ENCODE measurements around the gene TRAPPC10.

The TRAPPC10 gene

GRCh38 chr21:44024887-44025353 is 12.8 kb downstream of the TRAPPC10 start:
- Histone ChIP-seq H3K4me1 (ENCODE audit: control insufficient read depth, low read length) (peaks cover 14% of the 10 kb centered on the region; the same call in 1 of the 2 replicates), H3K4me3 (ENCODE audit: low read length) (no peak overlapping the region), H3F3A (ENCODE audit: control insufficient read depth, insufficient read depth) (no peaks in the 10 kb centered on the region), H4K20me1 (ENCODE audit: control insufficient read depth, insufficient read depth, low read depth, low read length) (peaks cover 21% of the 10 kb centered on the region; the same call in 1 of the 2 replicates), H3K27me3 (ENCODE audit: control insufficient read depth, low read length) (no peaks in the 10 kb centered on the region), H3K4me2 (ENCODE audit: low read length) (no peak overlapping the region), H3K9me2 (replicated peaks; ENCODE audit: control insufficient read depth, low read length) (no peaks in the 10 kb centered on the region), H3K9me3 (ENCODE audit: control insufficient read depth, insufficient read depth, low read length) (no peaks in the 10 kb centered on the region), H3K27ac (ENCODE audit: low read depth, low read length) (no peak overlapping the region), H3K36me3 (ENCODE audit: control insufficient read depth, low read length) (no peaks in the 10 kb centered on the region), H3K79me2 (ENCODE audit: control insufficient read depth, low read length) (peaks cover 100% of the 10 kb centered on the region)
- TF ChIP-seq, protein P1, sequence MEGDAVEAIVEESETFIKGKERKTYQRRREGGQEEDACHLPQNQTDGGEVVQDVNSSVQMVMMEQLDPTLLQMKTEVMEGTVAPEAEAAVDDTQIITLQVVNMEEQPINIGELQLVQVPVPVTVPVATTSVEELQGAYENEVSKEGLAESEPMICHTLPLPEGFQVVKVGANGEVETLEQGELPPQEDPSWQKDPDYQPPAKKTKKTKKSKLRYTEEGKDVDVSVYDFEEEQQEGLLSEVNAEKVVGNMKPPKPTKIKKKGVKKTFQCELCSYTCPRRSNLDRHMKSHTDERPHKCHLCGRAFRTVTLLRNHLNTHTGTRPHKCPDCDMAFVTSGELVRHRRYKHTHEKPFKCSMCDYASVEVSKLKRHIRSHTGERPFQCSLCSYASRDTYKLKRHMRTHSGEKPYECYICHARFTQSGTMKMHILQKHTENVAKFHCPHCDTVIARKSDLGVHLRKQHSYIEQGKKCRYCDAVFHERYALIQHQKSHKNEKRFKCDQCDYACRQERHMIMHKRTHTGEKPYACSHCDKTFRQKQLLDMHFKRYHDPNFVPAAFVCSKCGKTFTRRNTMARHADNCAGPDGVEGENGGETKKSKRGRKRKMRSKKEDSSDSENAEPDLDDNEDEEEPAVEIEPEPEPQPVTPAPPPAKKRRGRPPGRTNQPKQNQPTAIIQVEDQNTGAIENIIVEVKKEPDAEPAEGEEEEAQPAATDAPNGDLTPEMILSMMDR (IDR thresholded peaks at IDR 0.05; ENCODE audit: low read depth, low read length, poor library complexity, severe bottlenecking), result no peak
- TF ChIP-seq EZH2phosphoT487 (IDR thresholded peaks at IDR 0.05; ENCODE audit: borderline replicate concordance, low read length), result no peak

GRCh38 chr21:44027607-44028286 is 15.6 kb downstream of the TRAPPC10 start:
- Histone ChIP-seq H3K27me3 (ENCODE audit: control insufficient read depth, low read length) (no peaks in the 10 kb centered on the region), H3F3A (ENCODE audit: control insufficient read depth, insufficient read depth) (no peaks in the 10 kb centered on the region), H3K4me1 (ENCODE audit: control insufficient read depth, low read length) (peaks cover 11% of the 10 kb centered on the region; the same call in 1 of the 2 replicates), H3K9me3 (ENCODE audit: control insufficient read depth, insufficient read depth, low read length) (no peaks in the 10 kb centered on the region), H3K79me2 (ENCODE audit: control insufficient read depth, low read length) (peaks cover 98% of the 10 kb centered on the region), H3K9me2 (replicated peaks; ENCODE audit: control insufficient read depth, low read length) (no peaks in the 10 kb centered on the region), H4K20me1 (ENCODE audit: control insufficient read depth, insufficient read depth, low read depth, low read length) (peaks cover 23% of the 10 kb centered on the region; the same call in 1 of the 2 replicates), H3K4me3 (ENCODE audit: low read length) (no peak overlapping the region), H3K4me2 (ENCODE audit: low read length) (no peak overlapping the region), H3K27ac (ENCODE audit: low read depth, low read length) (no peak overlapping the region), H3K36me3 (ENCODE audit: control insufficient read depth, low read length) (peaks cover 4% of the 10 kb centered on the region)
- TF ChIP-seq, protein P1 (IDR thresholded peaks at IDR 0.05; ENCODE audit: low read depth, low read length, poor library complexity, severe bottlenecking), result no peak
- TF ChIP-seq EZH2phosphoT487 (IDR thresholded peaks at IDR 0.05; ENCODE audit: borderline replicate concordance, low read length), result no peak

GRCh38 chr21:44028287-44028659 is 16.2 kb downstream of the TRAPPC10 start:
- Histone ChIP-seq H3F3A (ENCODE audit: control insufficient read depth, insufficient read depth) (no peaks in the 10 kb centered on the region), H3K79me2 (ENCODE audit: control insufficient read depth, low read length) (peaks cover 92% of the 10 kb centered on the region), H3K9me2 (replicated peaks; ENCODE audit: control insufficient read depth, low read length) (no peaks in the 10 kb centered on the region), H3K4me3 (ENCODE audit: low read length) (no peak overlapping the region), H4K20me1 (ENCODE audit: control insufficient read depth, insufficient read depth, low read depth, low read length) (peaks cover 21% of the 10 kb centered on the region; the same call in 1 of the 2 replicates), H3K27me3 (ENCODE audit: control insufficient read depth, low read length) (no peaks in the 10 kb centered on the region), H3K36me3 (ENCODE audit: control insufficient read depth, low read length) (peaks cover 10% of the 10 kb centered on the region), H3K27ac (ENCODE audit: low read depth, low read length) (no peak overlapping the region), H3K4me2 (ENCODE audit: low read length) (no peak overlapping the region), H3K4me1 (ENCODE audit: control insufficient read depth, low read length) (peaks cover 11% of the 10 kb centered on the region; the same call in 1 of the 2 replicates), H3K9me3 (ENCODE audit: control insufficient read depth, insufficient read depth, low read length) (no peaks in the 10 kb centered on the region)
- TF ChIP-seq EZH2phosphoT487 (IDR thresholded peaks at IDR 0.05; ENCODE audit: borderline replicate concordance, low read length), result no peak
- TF ChIP-seq, protein P1 (IDR thresholded peaks at IDR 0.05; ENCODE audit: low read depth, low read length, poor library complexity, severe bottlenecking), result no peak
